Adrenal gland (tissue), 12 donors: Measurements from ENCODE around the gene CLTC. TPM values are rescaled to one million over a fixed set of nuclear protein-coding genes. Genes with fewer than 3 reads are reported as not detected.

ENCODE experiments used
- DNase-seq, 7 donors: peaks; one replicate each; pipeline ENCODE4 v3.0.0-alpha.2; 2019 to 2020
- H3K27ac ChIP-seq, 5 donors: fragments of 200-600 bp; sonication (generic) in 4 of 5; 1 replicate in 3 of 5; 2 replicates in 2 of 5; pipeline versions ENCODE4 v1.5.1 to v1.8.0; 2016 to 2020; ENCODE audit warnings: mild to moderate bottlenecking in 1 of 5
- H3K27me3 ChIP-seq: fragments of 200-600 bp; 2 replicates; pipeline ENCODE4 v1.8.0; 2021
- H3K36me3 ChIP-seq, 2 donors: fragments of 200-600 bp; replicated peaks in 1 of 2; 1 replicate in 1 of 2; 2 replicates in 1 of 2; pipeline versions ENCODE4 v1.5.1 to v1.8.0; 2018 to 2022
- H3K4me1 ChIP-seq, 2 donors: fragments of 200-600 bp; replicated peaks in 1 of 2; 1 replicate in 1 of 2; 2 replicates in 1 of 2; pipeline versions ENCODE4 v1.5.1 to v1.8.0; 2018 to 2021
- H3K4me3 ChIP-seq, 4 donors: fragments of 200-600 bp; sonication (generic) in 3 of 4; one replicate each; pipeline ENCODE4 v1.5.1; 2016 to 2018
- H3K9me3 ChIP-seq, 3 donors: fragments of 200-600 bp; sonication (generic) in 1 of 3; replicated peaks in 1 of 3; 1 replicate in 2 of 3; 2 replicates in 1 of 3; pipeline versions ENCODE4 v1.5.1 to v1.8.0; 2016 to 2021
- CTCF ChIP-seq, 6 experiments: fragments of 450-650 bp in 4 of 6; fragments of 200-600 bp in 2 of 6; sonication (generic) in 1 of 6; IDR thresholded peaks; 1 replicate in 5 of 6; 2 replicates in 1 of 6; pipeline versions ENCODE4 v1.5.1 to v1.8.0; 2016 to 2021; ENCODE audit warnings: antibody characterized with exemption in 6 of 6, mild to moderate bottlenecking in 2 of 6, moderate library complexity in 1 of 6
- POLR2A ChIP-seq, 2 donors: fragments of 450-650 bp; IDR thresholded peaks; one replicate each; pipeline ENCODE4 v1.6.1; 2017; ENCODE audit warnings: antibody characterized with exemption in 2 of 2, mild to moderate bottlenecking in 2 of 2, moderate library complexity in 1 of 2
- WGBS, 4 donors: extraction: QIAGEN DNeasy Blood & Tissue Kit in 2 of 4; methylation state at CpG; one replicate each; pipeline versions ENCODE4 v1.1.5 to v1.1.7; 2013 to 2017; 5-methylcytosine and 5-hydroxymethylcytosine counted together
- intact Hi-C, 2 donors: fragments of 100-400 bp; cut with DNase I; formaldehyde crosslinking; loops; one replicate each; pipeline versions ENCODE4 v1.14.1 to v1.15.0; 2022 to 2023
- polyA plus RNA-seq, 3 donors: library from polyadenylated mRNA; stranded (reverse); fragments of 200-250 nt in 2 of 3; fragments of 350-450 nt in 1 of 3; fragmentation: Illumina TruSeq in 1 of 3; extraction: RNeasy Lipid Tissue Mini Kit (QIAGEN cat#74804) in 1 of 3; gene quantifications; one replicate each; pipeline ENCODE4 v1.2.3, GENCODE V29; 2013 to 2014
- total RNA-seq, 9 donors: library from RNA; depleted of rRNA in 4 of 9; stranded (reverse); fragments of >200 nt in 4 of 9; fragments of 120-200 nt in 1 of 9; fragmentation: NEBNext Ultra II Directional in 1 of 9; extraction: Animal tissue kit (Norgen Biotek cat#: 25700) in 1 of 9; gene quantifications; one replicate each; pipeline versions ENCODE4 v1.1.0 to v1.2.4, GENCODE V29; 2013 to 2023
- donor health status: healthy with polysubstance abuse.
- donor health status: Bipolar disorder and iron deficiency.
- donor health status: DM: yes; HTN: yes; CAD: no.
- donor health status: DM: no; HTN: no; CAD: no.
- donor health status: DM: no; HTN: no; CAD: no.
- donor health status: DM: yes; HTN: yes; CAD: no.

CLTC gene
- total and polyA plus RNA-seq, 12 donors: 40.2 to 393 (median 267) TPM

GRCh38 chr17:59734226-59734625, 114.5 kb downstream of the CLTC start:
- Histone ChIP-seq H3K4me1 (peaks cover 0 to 6% of the 10 kb centered on the region in 2 donors), H3K9me3 (no peaks in the 10 kb centered on the region), H3K36me3 (peaks cover 0 to 24% of the 10 kb centered on the region in 2 donors), H3K27me3 (no peaks in the 10 kb centered on the region), H3K4me3 (no peak overlapping the region), H3K27ac (no peak overlapping the region)
- DNase-seq: no peak
- WGBS, 4 donors: 96 to 98% (median 97%) methylated on average over 5 of the region's 5 CpGs
- intact Hi-C loops: no loop called here
- TF ChIP-seq POLR2A (IDR thresholded peaks at IDR 0.05) (no peak), CTCF (IDR thresholded peaks at IDR 0.05) (no peak)

DNA sequence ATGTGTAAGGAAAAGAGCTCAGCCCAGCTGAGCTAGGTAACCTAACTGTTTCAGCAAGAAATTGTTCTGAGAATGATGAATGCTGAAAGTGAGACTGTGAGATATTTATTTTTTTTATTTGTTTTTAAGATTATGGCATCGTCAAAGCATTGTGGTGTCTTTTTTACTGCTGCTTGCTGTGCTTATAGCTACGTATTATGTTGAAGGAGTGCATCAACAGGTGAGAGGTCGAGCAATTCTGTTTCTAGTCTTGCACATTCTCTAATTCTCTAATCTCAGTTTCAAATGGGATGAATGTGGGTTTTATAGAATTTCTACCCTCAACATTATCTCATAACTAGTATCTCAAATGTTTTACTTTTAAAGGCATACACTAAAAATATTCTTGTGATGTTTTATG, 117.6 kb downstream of the CLTC start:
- no peak overlapping the region for H3K4me3 ChIP-seq
- H3K4me1 ChIP-seq: no peaks in the 10 kb centered on the region
- no peak for DNase-seq
- H3K27ac ChIP-seq: no peak overlapping the region
- peaks cover 0 to 24% of the 10 kb centered on the region in 2 donors for H3K36me3 ChIP-seq
- no peaks in the 10 kb centered on the region for H3K27me3 ChIP-seq
- no peaks in the 10 kb centered on the region for H3K9me3 ChIP-seq
- TF ChIP-seq POLR2A (IDR thresholded peaks at IDR 0.05): no peak
- no peak for TF ChIP-seq CTCF (IDR thresholded peaks at IDR 0.05)
- 97 to 98% (median 97%) methylated on average over 3 of the region's 3 CpGs for WGBS, 4 donors
- intact Hi-C loops: no loop called here

- 95 to 100% (median 98%) methylated on average over 4 of the region's 4 CpGs for WGBS, 4 donors
- Histone ChIP-seq H3K9me3 (no peaks in the 10 kb centered on the region), H3K4me3 (no peak overlapping the region), H3K4me1 (no peaks in the 10 kb centered on the region), H3K27me3 (no peaks in the 10 kb centered on the region), H3K36me3 (no peaks in the 10 kb centered on the region), H3K27ac (no peak overlapping the region)
- intact Hi-C loops: no loop called here
- TF ChIP-seq POLR2A (IDR thresholded peaks at IDR 0.05) (no peak), CTCF (IDR thresholded peaks at IDR 0.05) (no peak)
- DNase-seq: no peak
These were observed 124.1 kb downstream of the CLTC start for GRCh38 chr17:59743842-59744241.

GRCh38 chr17:59745040-59745439, 125.3 kb downstream of the CLTC start:
- intact Hi-C loops: no loop called here
- no peaks in the 10 kb centered on the region for H3K4me1 ChIP-seq
- WGBS, 4 donors: 97 to 99% (median 97%) methylated on average over 2 of the region's 2 CpGs
- no peak overlapping the region for H3K4me3 ChIP-seq
- no peak overlapping the region for H3K27ac ChIP-seq
- no peak for DNase-seq
- H3K9me3 ChIP-seq: no peaks in the 10 kb centered on the region
- H3K36me3 ChIP-seq: no peaks in the 10 kb centered on the region
- no peak for TF ChIP-seq CTCF (IDR thresholded peaks at IDR 0.05)
- no peaks in the 10 kb centered on the region for H3K27me3 ChIP-seq

Other genes starting within 250 kb of the CLTC start
- gene DHX40, start 54.3 kb upstream of the CLTC start, total RNA-seq: 10 to 100 TPM; 20.3 to 48.6 (median 42.3) TPM
- gene DHX40, start 54.3 kb upstream of the CLTC start, polyA plus RNA-seq: 10 to 100 TPM; 19.3 to 27.8 (median 25.7) TPM
- 10 to 100 TPM; 17.9 to 61.7 (median 27.4) TPM for gene PTRH2, start 87.5 kb downstream of the CLTC start, total RNA-seq
- gene PTRH2, start 87.5 kb downstream of the CLTC start, polyA plus RNA-seq: 10 to 100 TPM; 30.8 to 96.7 (median 68.5) TPM
- gene VMP1, start 87.8 kb downstream of the CLTC start, total RNA-seq: 100 to 1,000 TPM in 8 of 9 donors, 10 to 100 TPM in 1; 52.4 to 335 (median 155) TPM
- 100 to 1,000 TPM; 118 to 137 (median 123) TPM for gene VMP1, start 87.8 kb downstream of the CLTC start, polyA plus RNA-seq